K562 (cell line): ENCODE data around the gene NME7. TPM values are rescaled to one million over a fixed set of nuclear protein-coding genes. Genes with fewer than 3 reads are reported as not detected.
A peak's percentile ranks its signal among the peaks of the same experiment; 100 is the strongest.

Source experiments
- ARHGAP35 ChIP-seq: fragments of 450-650 bp; IDR thresholded peaks from 2 replicates; pipeline ENCODE4 v1.6.1; 2018; ENCODE audit not compliant: partially characterized antibody
- BDP1 ChIP-seq: IDR thresholded peaks from 3 replicates; pipeline ENCODE4 v1.6.1; 2011; ENCODE audit not compliant: insufficient read length, insufficient read depth
- BRD4 ChIP-seq: fragments of 200-600 bp; sonication (generic); IDR thresholded peaks from 2 replicates; pipeline ENCODE4 v1.6.1; 2017; ENCODE audit warnings: inconsistent platforms
- CLOCK ChIP-seq: fragments of 250-450 bp; sonication (Bioruptor Pico); IDR thresholded peaks from 2 replicates; pipeline ENCODE4 v1.4.0; 2020; ENCODE audit warnings: mild to moderate bottlenecking, moderate library complexity, borderline replicate concordance
- CTCFL ChIP-seq: IDR thresholded peaks from 2 replicates; pipeline ENCODE4 v1.6.1; 2011; ENCODE audit warnings: borderline replicate concordance, low read depth, mild to moderate bottlenecking, moderate library complexity, low read length; ENCODE audit not compliant: insufficient read depth, poor library complexity, severe bottlenecking
- HMG20B ChIP-seq: fragments of 250-450 bp; sonication (Bioruptor Pico); IDR thresholded peaks from 2 replicates; pipeline ENCODE4 v1.5.0; 2021; ENCODE audit warnings: mild to moderate bottlenecking
- HNRNPLL ChIP-seq: fragments of 200-400 bp; formaldehyde crosslinking; IDR thresholded peaks from 2 replicates; pipeline ENCODE4 v1.6.1; 2017; ENCODE audit warnings: low read length, low read depth, mild to moderate bottlenecking; ENCODE audit not compliant: poor library complexity, severe bottlenecking
- KDM1A ChIP-seq, 2 experiments: fragments of 450-650 bp; IDR thresholded peaks; 2 replicates each; pipeline ENCODE4 v1.6.1; 2016; ENCODE audit warnings: mild to moderate bottlenecking in 2 of 2
- MAFK ChIP-seq: IDR thresholded peaks from 2 replicates; pipeline ENCODE4 v1.6.1; 2011; ENCODE audit warnings: low read length, improper control_type of control experiment
- MAX ChIP-seq: sonication (generic); formaldehyde crosslinking; IDR thresholded peaks from 2 replicates; pipeline ENCODE4 v1.9.0; 2022; ENCODE audit warnings: mild to moderate bottlenecking, missing genetic modification reagents
- MIER1 ChIP-seq: fragments of 450-650 bp; IDR thresholded peaks from 2 replicates; pipeline ENCODE4 v1.6.1; 2016; ENCODE audit warnings: antibody characterized with exemption, mild to moderate bottlenecking, low read depth
- MTA3 ChIP-seq: fragments of 450-650 bp; formaldehyde crosslinking; IDR thresholded peaks from 2 replicates; pipeline ENCODE4 v1.6.1; 2017; ENCODE audit warnings: mild to moderate bottlenecking, borderline replicate concordance
- RFX5 ChIP-seq: IDR thresholded peaks from 2 replicates; pipeline ENCODE4 v1.6.1; 2011; ENCODE audit warnings: low read depth, mild to moderate bottlenecking, improper control_type of control experiment, low read length
- SIN3A ChIP-seq, 2 experiments: fragments of 150-350 bp in 1 of 2; IDR thresholded peaks; 2 replicates each; pipeline ENCODE4 v1.6.1; 2011 to 2016; ENCODE audit warnings: borderline replicate concordance in 2 of 2, low read depth in 2 of 2, low read length in 2 of 2, mild to moderate bottlenecking in 2 of 2, moderate library complexity in 2 of 2; ENCODE audit not compliant: control insufficient read depth in 1 of 2
- SMAD2 ChIP-seq: fragments of 150-350 bp; IDR thresholded peaks from 2 replicates; pipeline ENCODE4 v1.6.1; 2014; ENCODE audit warnings: low read depth, mild to moderate bottlenecking, low read length
- TCF7L2 ChIP-seq: fragments of 150-350 bp; IDR thresholded peaks from 2 replicates; pipeline ENCODE4 v1.6.1; 2016; ENCODE audit warnings: low read depth, mild to moderate bottlenecking, low read length, moderate library complexity
- TSC22D4 ChIP-seq: fragments of 450-650 bp; IDR thresholded peaks from 2 replicates; pipeline ENCODE4 v1.6.1; 2016; ENCODE audit warnings: missing genetic modification characterization, missing biosample characterization, control low read depth
- ZC3H11A ChIP-seq: IDR thresholded peaks from 2 replicates; pipeline ENCODE4 v1.6.1; 2012; ENCODE audit warnings: low read depth, low read length, improper control_type of control experiment
- ZNF280A ChIP-seq: fragments of 450-650 bp; IDR thresholded peaks from 2 replicates; pipeline ENCODE4 v1.6.1; 2018; ENCODE audit warnings: mild to moderate bottlenecking, low read depth; ENCODE audit not compliant: partially characterized antibody
- ZNF57 ChIP-seq: fragments of 450-650 bp; formaldehyde crosslinking; IDR thresholded peaks from 2 replicates; pipeline ENCODE4 v1.4.0; 2020; ENCODE audit warnings: mild to moderate bottlenecking, moderate library complexity
- ZNF707 ChIP-seq: fragments of 250-450 bp; sonication (Bioruptor Pico); conservative IDR thresholded peaks from 2 replicates; pipeline ENCODE4 v1.8.0; 2022; ENCODE audit warnings: inconsistent platforms, mild to moderate bottlenecking, moderate library complexity
- ZNF785 ChIP-seq: fragments of 250-450 bp; sonication (Bioruptor Pico); IDR thresholded peaks from 2 replicates; pipeline ENCODE4 v1.4.0; 2020; ENCODE audit warnings: mild to moderate bottlenecking
- polyA plus RNA-seq, 8 experiments: library from polyadenylated mRNA; depleted of rRNA in 4 of 8; stranded (reverse) in 5 of 8; unstranded in 3 of 8; fragments of >200 nt; fragmentation: Nextera tagmentation in 2 of 8; fragmentation: Illumina TruSeq in 1 of 8; extraction: Ambion mirVana in 2 of 8; extraction: Trizol in 1 of 8; gene quantifications; 2 replicates each; pipeline versions ENCODE4 v1.2.1 to v1.2.3, GENCODE V29; 2011 to 2014; ENCODE audit warnings: inconsistent platforms in 1 of 8, missing spikeins in 1 of 8
- total RNA-seq, 7 experiments: library from RNA; depleted of rRNA in 6 of 7; stranded (reverse); fragments of >200 nt in 6 of 7; fragmentation: Illumina TruSeq in 2 of 7; extraction: Trizol in 2 of 7; gene quantifications; 2 replicates each; pipeline versions ENCODE4 v1.2.1 to v1.2.3, GENCODE V29; 2011 to 2021; ENCODE audit warnings: low replicate concordance in 1 of 7

The NME7 gene
- total and polyA plus RNA-seq, 9 of the 15 experiments (the other 6 are each of a cell fraction or from before 2014, with no cell fraction given): 7.9 to 43.2 (median 23.9) TPM

- TF ChIP-seq TSC22D4 (no peak), ARHGAP35 (no peak), SMAD2 (no peak), ZNF785 (CRISPR knock-in tag) (no peak), RFX5 (no peak), MAX (no peak), ZNF57 (CRISPR knock-in tag) (no peak), ZC3H11A (no peak), CTCFL (no peak), BDP1 (no peak), MIER1 (peak; percentile 75; the same call in 1 of the 2 replicates), HNRNPLL (no peak), ZNF280A (no peak), MTA3 (0 out of 2 replicates have a peak, but pooled peaks have one; percentile 75), SIN3A (IDR thresholded peaks at IDR 0.05; ENCODE audit: borderline replicate concordance in 2 of 2, control insufficient read depth in 1 of 2, low read depth in 2 of 2, low read length in 2 of 2) (peak; percentile 22 to 74; a peak in 1 of 4 replicates), CLOCK (CRISPR knock-in tag) (no peak), MAFK (peak; percentile 76), KDM1A (IDR thresholded peaks at IDR 0.05) (peak; percentile 83 to 84), TCF7L2 (no peak), ZNF707 (CRISPR knock-in tag) (no peak), BRD4 (no peak), HMG20B (CRISPR knock-in tag) (no peak)
Observed at GRCh38 chr1:169312084-169312954, 55.3 kb downstream of the NME7 start (continued).
